ES-I3 (cell line): ENCODE measurements around the gene TOX2.
"Not testable (repeated sequence)": the region's sequence is repeated elsewhere in the genome, so short reads cannot be mapped to it uniquely, and the experiment has no call there.

ENCODE experiments used
- H3K36me3 ChIP-seq: 2 replicates; pipeline ENCODE4 v1.6.1; 2013; ENCODE audit warnings: mild to moderate bottlenecking, low read length, control low read depth, moderate library complexity; ENCODE audit not compliant: insufficient read depth
- H3K4me1 ChIP-seq: 2 replicates; pipeline ENCODE4 v1.6.1; 2013; ENCODE audit warnings: mild to moderate bottlenecking, control low read depth, low read length; ENCODE audit not compliant: insufficient read depth
- H3K9ac ChIP-seq: 2 replicates; pipeline ENCODE4 v1.6.1; 2013; ENCODE audit warnings: low read depth, mild to moderate bottlenecking, low read length, moderate library complexity
- H3K9me3 ChIP-seq: 2 replicates; pipeline ENCODE4 v1.6.1; 2013; ENCODE audit warnings: mild to moderate bottlenecking, low read length, moderate library complexity; ENCODE audit not compliant: control insufficient read depth, insufficient read depth

Gene TOX2

DNA sequence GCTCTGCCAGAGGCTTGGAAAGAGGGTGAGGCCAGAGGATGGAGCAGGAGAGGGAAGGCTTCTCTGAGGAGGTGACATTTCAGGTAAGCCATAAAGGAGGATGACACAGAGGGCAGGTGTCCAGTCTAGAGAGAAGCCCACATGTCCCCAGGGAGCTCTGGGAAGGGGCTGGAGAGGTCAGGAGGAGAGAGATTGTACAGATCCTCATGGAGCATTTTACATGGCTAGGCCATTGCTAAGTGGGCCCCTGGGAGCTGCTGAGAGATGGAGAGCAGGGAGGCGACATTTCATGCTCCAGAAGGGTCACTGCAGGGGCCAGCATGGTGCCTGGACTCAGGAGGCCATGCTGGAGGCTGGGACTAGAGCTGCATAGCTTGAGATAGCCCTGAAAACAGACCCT, 124.5 kb downstream of the TOX2 start:
- Histone ChIP-seq H3K9me3 (no peaks in the 10 kb centered on the region), H3K4me1 (no peaks in the 10 kb centered on the region), H3K9ac (no peak overlapping the region), H3K36me3 (no peaks in the 10 kb centered on the region)

DNA sequence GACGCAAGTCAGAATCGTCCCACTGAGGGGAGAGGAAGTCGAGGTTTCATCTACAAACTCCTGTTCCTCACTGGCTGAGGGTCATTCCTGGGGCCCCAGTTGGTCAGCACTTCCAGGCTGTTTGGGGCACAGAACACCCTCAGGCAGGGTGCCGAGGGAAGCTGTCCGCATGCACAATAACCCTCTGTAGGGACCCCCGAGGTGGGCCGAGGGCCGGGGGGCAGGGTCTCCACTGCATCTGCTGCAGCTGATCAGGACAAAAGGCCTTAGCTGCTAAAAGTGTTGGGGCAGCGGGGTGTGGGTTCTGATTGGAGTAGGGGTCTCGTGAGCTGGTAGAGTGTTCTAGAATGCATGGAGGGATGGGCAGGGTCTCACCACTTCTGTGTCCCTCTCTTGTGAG, 125.1 kb downstream of the TOX2 start:
- no peak overlapping the region for H3K9ac ChIP-seq
- no peaks in the 10 kb centered on the region for H3K9me3 ChIP-seq
- H3K4me1 ChIP-seq = no peaks in the 10 kb centered on the region
- no peaks in the 10 kb centered on the region for H3K36me3 ChIP-seq

GRCh38 chr20:44040202-44040915, 125.7 kb downstream of the TOX2 start:
- Histone ChIP-seq H3K36me3 (no peaks in the 10 kb centered on the region), H3K4me1 (no peaks in the 10 kb centered on the region), H3K9me3 (no peaks in the 10 kb centered on the region), H3K9ac (no peak overlapping the region)

- Histone ChIP-seq H3K4me1 (no peaks in the 10 kb centered on the region), H3K9ac (no peak overlapping the region), H3K36me3 (no peaks in the 10 kb centered on the region), H3K9me3 (no peaks in the 10 kb centered on the region)
These were observed 126.3 kb downstream of the TOX2 start for GRCh38 chr20:44041001-44041400.

GRCh38 chr20:44044712-44045111, 130.1 kb downstream of the TOX2 start:
- not testable (repeated sequence) for H3K36me3 ChIP-seq, H3K9me3 ChIP-seq, H3K9ac ChIP-seq, H3K4me1 ChIP-seq

GRCh38 chr20:44050327-44050726, 135.7 kb downstream of the TOX2 start:
- H3K36me3 ChIP-seq = no peaks in the 10 kb centered on the region
- H3K9me3 ChIP-seq = no peaks in the 10 kb centered on the region
- H3K4me1 ChIP-seq = no peaks in the 10 kb centered on the region
- no peak overlapping the region for H3K9ac ChIP-seq

DNA sequence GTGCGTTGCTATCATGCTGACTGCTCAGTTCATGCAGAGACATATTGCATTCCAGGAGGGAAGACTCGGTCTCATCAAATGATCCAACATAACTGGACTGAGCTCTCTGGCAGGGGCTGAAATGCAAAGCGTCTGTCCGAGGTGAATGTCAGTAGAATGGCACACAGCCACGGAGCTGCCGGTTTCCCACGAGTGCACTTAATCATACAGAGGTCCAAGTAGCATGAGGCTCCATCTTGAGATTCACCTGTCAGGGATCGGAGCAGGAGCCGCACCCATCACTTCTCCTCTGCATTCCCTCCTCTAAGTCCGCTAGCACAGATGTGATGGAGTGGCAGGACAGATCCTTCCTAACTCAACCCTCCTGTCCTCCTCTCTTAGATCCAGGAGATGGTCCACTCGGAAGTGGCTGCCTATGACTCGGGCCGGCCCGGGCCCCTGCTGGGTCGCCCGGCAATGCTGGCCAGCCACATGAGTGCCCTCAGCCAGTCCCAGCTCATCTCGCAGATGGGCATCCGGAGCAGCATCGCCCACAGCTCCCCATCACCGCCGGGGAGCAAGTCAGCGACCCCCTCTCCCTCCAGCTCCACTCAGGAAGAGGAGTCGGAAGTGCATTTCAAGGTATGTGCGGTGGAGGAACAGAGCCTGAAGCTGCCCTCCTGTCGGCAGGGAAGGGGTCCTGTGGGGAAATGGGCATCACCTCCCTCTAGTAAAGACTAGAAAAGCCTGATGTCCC, 136.4 kb downstream of the TOX2 start:
- Histone ChIP-seq H3K9me3 (no peaks in the 10 kb centered on the region), H3K4me1 (no peaks in the 10 kb centered on the region), H3K9ac (no peak overlapping the region), H3K36me3 (no peaks in the 10 kb centered on the region)

DNA sequence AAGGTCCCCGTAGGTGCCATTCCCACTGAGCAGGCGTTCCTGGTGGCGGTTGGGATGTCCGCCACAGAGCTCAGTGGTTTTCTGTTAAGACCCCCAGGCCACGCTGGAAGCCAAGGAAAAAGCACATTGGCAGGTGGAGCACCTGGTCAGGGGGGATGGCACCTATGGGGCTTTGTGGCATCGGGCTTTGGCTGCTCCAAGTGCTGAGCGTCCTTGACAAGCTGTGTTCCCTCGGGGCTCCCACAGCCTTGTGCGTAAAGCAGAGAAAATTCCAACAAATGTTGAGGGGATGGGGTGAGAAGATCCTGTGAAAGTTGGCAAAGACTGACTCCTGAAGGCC, 137.0 kb downstream of the TOX2 start:
- Histone ChIP-seq H3K9ac (no peak overlapping the region), H3K9me3 (no peaks in the 10 kb centered on the region), H3K4me1 (no peaks in the 10 kb centered on the region), H3K36me3 (no peaks in the 10 kb centered on the region)

GRCh38 chr20:44052166-44052565, 137.5 kb downstream of the TOX2 start:
- H3K36me3 ChIP-seq = no peaks in the 10 kb centered on the region
- no peak overlapping the region for H3K9ac ChIP-seq
- no peaks in the 10 kb centered on the region for H3K4me1 ChIP-seq
- H3K9me3 ChIP-seq = no peaks in the 10 kb centered on the region

- H3K36me3 ChIP-seq = no peaks in the 10 kb centered on the region
- peaks cover 6% of the 10 kb centered on the region; the same call in 1 of the 2 replicates for H3K9me3 ChIP-seq
- H3K4me1 ChIP-seq = no peaks in the 10 kb centered on the region
- H3K9ac ChIP-seq = no peak overlapping the region
These were observed 138.4 kb downstream of the TOX2 start for GRCh38 chr20:44053046-44053445.

DNA sequence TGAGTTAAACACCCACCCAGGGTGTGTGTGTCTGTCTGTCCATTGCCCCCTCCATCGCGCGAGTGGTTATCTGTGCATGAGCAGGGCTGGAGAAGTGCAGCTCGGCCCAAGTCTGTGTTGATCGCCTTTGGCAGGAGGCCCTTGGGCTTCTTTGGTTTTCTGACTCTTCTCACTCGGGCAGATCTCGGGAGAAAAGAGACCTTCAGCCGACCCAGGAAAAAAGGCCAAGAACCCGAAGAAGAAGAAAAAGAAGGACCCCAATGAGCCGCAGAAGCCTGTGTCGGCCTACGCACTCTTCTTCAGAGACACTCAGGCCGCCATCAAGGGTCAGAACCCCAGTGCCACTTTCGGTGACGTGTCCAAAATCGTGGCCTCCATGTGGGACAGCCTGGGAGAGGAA, 139.5 kb downstream of the TOX2 start:
- no peaks in the 10 kb centered on the region for H3K4me1 ChIP-seq
- H3K9ac ChIP-seq = no peak overlapping the region
- H3K36me3 ChIP-seq = no peaks in the 10 kb centered on the region
- peaks cover 6% of the 10 kb centered on the region; the same call in 1 of the 2 replicates for H3K9me3 ChIP-seq

- no peaks in the 10 kb centered on the region for H3K36me3 ChIP-seq
- H3K4me1 ChIP-seq = no peaks in the 10 kb centered on the region
- H3K9ac ChIP-seq = no peak overlapping the region
- peaks cover 6% of the 10 kb centered on the region; the same call in 1 of the 2 replicates for H3K9me3 ChIP-seq
These were observed 140.2 kb downstream of the TOX2 start for GRCh38 chr20:44054849-44055248.

GRCh38 chr20:44056010-44056698, 141.5 kb downstream of the TOX2 start:
- Histone ChIP-seq H3K36me3 (no peaks in the 10 kb centered on the region), H3K9me3 (peaks cover 6% of the 10 kb centered on the region; the same call in 1 of the 2 replicates), H3K9ac (no peak overlapping the region), H3K4me1 (no peaks in the 10 kb centered on the region)

- Histone ChIP-seq H3K36me3 (no peaks in the 10 kb centered on the region), H3K4me1 (no peaks in the 10 kb centered on the region), H3K9ac (no peak overlapping the region), H3K9me3 (peaks cover 6% of the 10 kb centered on the region; the same call in 1 of the 2 replicates)
These were observed 143.3 kb downstream of the TOX2 start for GRCh38 chr20:44057698-44058675.
